NCI-H526 treated with DMSO at 0.1 percent for 48 hours (cell line): ENCODE measurements around the gene PTPRN2.

Experiments
- DNase-seq: peaks from one replicate; lab custom pipeline; 2025; lab: John Stamatoyannopoulos, UW

Gene PTPRN2

DNA sequence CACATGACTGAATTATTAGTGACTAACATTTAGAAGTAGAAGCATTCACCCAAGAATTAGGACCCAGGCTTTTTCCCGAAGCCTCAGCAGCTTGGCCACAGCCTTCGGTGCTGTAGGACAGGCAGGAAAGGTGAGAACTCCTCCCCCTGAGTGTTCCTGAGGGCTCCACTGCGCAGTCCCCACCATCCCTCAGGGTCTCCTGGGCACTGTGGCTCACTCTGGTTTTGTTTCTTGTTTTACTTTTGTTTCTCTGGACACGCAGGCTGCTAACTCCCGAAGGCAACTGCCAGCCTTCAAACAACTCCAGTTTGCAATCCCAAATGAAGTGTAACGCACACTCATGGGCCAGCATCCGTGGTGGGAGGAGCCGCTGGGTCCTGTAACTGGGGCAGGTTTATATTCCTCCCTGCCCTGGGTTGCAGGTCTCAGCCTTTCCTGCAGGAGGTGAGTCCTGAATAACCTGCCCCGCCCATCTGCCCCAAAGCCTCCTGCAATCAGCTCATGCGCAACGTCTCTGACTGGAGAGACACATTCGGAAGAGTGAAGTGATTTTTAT lies 492.9 kb downstream of the PTPRN2 start:
- DNase-seq: no peak

DNA sequence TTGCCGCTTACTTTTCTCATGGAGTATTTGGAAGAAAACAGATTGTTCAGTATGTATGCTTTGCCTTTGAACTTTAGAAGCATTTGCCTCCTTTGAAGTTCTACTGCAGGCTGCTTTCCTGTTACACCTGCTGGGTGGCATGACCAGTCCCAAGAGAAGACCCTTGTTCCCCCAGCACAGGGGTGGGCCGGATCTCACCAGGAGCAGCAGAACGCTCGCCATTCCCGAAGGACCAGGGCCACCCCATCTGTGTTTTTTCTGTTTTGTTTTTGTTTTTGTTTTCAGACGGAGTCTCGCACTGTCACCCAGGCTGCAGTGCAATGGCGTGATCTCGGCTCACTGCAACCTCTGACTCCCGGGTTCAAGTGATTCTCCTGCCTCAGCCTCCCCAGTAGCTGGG lies 493.6 kb downstream of the PTPRN2 start:
- DNase-seq: no peak

DNA sequence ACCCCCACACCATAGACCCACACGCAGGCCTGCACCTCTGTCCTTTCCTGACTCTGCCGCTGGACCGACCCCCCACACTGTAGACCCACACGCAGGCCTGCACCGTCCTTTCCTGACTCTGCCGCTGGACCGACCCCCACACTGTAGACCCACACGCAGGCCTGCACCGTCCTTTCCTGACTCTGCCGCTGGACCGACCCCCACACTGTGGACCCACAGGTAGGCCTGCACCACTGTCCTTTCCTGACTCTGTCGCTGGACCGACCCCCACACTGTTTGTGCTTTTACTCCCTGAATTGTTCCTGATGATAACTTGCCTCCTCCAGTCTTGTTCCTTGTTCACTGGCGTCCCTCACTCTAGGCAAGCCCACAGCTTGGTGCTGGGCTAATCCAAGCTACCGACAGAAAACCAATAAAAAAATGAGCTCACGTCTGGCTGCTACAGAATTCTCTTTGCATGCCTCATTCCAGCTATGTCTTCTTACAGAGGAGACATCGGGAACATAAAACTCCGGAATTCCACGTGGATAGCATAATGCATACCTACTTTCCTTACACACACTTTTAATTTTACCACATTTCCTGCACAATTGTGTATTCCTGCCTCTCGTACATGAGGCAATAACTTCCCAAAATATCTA lies 494.3 kb downstream of the PTPRN2 start:
- DNase-seq: no peak

DNA sequence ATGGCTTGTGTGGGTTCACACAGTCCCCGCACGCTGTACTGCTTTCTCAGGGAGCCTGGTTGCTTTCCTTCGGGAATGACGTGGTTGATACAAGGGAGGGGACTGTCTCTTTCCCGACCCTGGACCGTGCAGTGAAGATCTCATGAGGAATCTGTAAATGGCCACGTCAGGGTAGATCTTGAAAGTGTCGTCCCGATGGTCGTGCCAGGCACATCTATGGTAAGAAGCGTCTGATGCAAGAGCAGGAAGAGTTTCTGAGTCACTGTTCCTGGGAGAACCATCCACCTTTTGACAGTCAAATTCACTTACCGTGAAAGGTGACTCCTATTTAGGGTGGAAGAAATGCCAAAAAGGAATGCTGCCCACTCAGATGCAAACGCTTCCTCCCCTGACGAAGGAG lies 500.4 kb downstream of the PTPRN2 start:
- no peak for DNase-seq

DNA sequence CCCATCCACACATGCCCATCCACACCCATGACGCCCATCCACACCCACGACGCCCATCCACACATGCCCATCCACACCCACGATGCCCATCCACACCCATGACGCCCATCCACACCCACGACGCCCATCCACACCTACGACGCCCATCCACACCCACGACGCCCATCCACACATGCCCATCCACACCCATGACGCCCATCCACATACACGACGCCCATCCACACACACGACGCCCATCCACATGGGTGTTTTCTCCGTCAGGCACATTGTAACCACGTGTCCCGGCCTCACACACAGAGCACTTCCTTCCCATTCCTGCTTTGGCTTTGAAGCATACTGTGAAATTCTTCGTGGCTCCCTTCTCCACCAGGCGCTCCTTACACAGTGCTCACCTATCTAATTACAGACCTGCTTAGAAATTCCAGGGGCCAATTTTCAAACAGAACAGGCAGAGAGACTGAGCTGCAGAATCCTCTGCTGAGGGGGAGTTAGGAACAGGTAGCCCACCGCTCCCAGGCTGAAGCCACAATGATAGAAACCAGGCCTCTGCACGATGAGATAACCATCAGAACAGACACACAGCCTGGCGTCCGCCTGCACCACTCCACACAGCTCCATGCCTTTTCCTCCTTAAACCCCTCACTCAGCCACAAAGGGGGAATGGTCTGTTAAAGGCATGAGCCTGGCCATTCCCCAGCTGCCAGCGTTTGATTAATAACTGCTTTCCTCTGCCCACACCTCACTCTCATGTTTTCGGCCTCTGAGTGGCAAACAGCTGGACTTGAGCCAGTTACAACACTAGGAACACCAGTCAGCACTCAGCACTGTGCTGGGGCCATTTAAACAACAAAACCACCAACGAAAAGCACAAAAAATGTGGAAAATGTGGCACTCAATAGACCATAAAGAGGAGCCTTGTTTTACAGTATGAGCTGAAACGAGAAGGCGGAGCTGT lies 501.6 kb downstream of the PTPRN2 start:
- DNase-seq: no peak

DNA sequence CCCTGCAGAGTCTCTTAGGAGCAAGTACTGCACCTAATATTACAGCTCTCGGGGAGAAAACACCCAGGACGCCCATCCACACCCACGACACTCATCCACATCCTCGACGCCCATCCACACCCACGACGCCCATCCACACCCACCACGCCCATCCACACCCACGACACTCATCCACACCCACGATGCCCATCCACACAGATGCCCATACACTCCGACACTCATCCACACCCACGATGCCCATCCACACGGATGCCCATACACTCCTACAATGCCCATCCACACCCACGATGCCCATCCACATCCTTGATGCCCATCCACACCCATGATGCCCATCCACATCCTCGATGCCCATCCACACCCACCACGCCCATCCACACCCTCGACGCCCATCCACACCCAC lies 503.1 kb downstream of the PTPRN2 start:
- no peak for DNase-seq

DNA sequence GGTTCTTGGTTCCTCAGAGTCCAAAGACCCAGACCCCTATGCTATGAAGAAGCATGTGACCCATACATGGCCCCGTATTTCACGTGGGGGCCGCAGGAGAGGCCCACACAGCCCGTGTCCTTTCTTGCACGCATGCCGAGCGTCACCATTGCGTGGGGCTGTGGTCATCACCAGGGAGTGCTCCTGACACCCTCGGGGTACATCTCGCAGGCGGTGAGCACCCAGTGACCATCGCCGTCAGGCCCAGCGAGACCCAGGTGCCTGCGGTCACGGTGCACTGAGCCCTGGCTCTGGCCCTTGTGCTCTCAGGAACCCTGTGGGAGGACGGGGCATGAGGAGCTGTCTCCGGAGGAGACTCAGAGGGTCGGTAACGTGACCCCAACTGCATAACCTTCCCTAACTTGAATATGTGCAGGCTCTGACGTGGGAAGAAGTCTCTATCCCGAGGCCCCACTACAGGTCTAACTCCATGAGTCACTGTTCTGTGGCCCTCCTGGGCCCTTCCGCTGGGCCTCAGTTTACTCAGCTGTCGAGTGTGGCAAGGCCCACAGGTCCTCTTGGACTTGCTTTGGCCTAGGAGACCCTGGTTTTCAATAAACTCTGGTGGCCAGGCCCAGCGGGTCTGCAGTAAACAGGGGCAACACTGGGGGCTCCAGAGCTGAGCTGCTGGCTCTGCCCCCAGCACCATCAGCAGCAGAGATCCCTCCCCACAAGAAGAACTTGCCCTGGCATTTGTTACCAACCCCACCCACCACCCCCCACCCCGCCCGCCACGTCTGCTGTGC lies 503.9 kb downstream of the PTPRN2 start:
- DNase-seq: no peak

DNA sequence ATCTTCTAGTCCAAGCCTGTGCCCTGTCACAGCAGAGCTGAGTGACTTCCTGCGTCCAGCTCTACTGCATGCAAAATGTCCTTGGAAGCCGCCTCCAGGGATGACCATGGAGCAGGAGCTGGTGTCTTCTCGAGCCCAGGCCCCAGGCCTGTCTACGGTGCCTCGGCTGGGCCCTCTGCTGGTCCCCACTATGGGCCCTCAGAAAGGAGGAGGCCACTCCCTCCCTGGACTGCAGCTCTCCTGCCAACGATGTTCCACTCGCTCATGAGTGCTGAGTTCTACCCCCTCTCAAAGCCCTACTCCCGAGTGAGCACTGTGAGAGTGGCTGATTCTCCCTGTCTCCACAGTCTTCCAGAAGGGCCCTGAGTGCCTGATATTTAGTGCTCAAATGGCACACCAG lies 504.9 kb downstream of the PTPRN2 start:
- DNase-seq: no peak

DNA sequence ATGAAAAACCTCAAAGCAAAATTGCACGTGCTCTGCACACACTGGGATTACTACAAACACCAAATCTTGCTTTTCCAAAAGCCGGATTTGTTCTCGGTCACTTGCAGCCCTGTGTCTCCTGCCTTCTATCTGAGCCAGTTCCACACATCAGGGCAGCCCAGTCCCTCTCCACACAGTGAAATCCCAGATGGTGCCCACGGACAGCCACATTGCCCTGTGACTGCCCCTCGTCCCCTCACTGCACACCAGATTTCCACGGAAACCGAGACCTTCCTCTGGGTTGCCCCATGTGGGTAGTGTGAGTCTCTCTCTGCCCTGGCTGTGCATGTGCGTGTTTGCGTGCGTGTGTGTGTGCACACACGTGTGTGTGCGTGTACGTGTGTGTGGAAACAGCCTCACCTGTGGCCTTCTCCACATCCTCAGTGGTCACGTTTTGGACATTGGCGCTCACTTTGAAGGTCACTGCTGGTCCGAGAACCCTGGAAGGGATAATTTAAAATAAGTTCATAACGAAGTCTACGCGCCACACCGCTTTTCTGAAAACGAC lies 506.7 kb downstream of the PTPRN2 start:
- no peak for DNase-seq

DNA sequence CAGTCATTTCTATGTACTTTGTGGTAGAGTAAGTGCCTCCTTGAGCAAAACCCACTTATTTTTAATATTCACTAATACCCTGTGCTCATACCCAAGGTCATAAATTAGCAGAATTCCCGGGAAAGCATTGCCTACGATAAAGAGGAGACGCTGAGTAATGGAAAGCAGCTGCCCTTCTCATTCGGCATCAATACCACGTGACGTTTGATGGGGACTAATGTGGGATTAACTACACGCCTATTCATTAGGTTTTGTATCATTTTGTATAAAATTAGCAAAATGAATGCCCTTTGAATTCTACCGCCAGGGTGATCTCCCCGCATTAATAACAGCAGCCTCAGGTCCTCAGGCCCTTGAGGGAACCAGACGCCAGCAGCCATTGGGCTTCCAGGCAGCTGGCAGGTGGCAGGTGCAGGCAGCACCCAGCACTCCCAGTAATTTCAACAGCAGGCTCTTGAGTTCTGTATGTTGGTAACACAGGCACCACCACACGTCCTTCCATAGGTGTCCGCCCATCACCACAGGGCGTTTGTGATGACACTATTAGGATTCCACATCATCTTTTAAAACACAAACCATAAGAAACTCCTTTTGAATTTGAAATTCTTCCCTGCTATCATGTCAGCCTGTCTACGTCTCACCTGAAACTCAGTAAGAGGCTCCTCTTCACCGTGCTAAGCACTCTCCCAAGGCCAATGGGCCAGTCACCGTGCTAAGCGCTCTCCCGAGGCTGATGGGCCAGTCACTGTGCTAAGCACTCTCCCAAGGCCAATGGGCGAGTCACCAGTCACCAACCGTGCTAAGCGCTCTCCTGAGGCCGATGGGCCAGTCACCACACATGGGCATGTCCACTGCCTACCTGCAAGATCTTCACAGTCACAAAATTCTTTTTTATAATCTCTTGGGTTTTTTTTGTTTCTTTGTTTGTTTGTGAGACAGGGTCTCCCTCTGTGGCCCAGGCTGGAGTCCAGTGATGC lies 509.4 kb downstream of the PTPRN2 start:
- DNase-seq: no peak

DNA sequence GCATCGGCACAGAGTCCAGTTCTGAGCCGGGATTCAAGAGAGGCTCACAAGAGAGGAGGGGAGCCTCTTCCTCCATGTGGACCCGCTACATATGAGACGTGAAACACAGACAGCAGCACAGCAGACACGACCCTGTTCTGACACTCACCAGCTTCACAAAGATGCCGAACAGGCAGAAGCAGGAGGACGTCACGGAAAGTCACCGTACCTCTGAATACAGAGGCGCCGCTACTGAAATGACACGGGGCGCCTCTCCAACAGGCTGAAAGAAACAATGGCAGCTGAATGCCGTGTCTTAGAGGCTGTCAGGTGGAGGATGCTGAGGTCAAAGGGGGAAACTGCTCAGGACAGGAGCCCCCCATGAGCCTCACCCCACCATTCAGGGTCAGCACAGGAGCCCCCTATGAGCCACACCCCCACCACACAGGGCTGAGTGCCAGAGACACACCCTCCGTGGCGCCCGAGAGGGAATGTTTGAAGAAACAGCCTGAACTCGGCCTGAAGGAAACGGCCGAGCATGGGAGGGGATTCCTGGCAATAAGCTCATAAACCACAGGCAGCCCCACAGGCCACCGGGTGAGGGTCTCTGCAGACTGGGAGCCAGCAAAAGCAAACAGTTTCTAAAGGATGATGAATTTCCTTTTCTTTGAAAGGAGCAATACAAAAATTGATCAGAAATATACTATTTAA lies 510.3 kb downstream of the PTPRN2 start:
- DNase-seq: no peak

DNA sequence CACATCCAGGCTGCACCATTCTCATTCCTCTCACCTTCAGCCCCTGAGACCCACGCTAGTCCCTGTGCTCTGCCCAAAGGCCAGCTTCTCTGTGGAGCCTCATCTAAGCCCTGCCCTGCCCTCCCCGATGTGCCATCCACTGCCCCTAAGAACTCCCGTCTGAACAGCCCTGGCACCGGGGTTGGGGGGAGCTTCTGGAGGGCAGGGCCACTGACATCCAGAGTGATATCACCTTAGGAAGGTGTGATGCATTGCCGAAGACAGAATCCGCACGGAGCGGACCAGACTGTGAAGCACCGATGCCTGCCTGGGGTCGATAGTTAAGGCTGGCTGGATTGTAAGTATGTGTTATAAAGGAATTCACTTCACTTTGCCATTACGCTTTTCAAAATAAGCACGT lies 511.0 kb downstream of the PTPRN2 start:
- no peak for DNase-seq

DNA sequence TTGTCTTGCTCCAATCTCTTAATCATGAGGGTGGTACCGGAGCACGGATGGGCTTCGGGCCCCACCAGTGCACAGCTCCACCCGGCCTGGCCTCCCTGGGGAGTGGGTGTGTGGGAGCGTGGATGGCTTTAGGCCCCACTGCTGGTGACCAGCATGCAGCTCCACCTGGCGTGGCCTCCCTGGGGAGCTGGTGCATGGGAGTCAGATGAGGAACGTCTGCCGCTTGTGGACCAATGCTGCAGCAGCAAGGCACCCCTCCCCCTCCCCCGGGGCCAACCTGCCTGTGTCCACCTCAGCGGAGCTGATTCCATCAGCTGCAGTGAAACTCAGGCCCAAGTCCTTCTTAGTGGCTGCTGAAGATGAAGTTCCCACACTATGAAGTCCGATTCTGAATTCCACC lies 511.4 kb downstream of the PTPRN2 start:
- DNase-seq: no peak

DNA sequence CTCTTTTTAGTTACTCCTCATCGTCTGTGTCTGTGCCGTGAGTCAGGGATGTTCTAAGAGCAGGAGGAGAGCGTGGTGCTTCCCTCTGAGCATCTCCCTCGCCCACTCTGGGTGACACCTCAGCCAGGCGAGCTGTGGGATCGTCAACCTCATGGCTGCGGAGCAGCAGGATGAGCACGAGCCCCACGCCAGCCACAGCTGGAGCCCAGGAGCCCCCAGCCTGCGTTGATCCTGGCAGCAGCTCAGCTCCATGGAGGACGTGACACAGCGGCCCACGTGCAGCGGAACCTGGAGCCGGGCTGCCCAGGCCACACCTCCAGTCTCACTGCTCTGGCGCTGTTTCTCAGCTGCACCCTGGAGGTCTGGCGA lies 512.0 kb downstream of the PTPRN2 start:
- no peak for DNase-seq

DNA sequence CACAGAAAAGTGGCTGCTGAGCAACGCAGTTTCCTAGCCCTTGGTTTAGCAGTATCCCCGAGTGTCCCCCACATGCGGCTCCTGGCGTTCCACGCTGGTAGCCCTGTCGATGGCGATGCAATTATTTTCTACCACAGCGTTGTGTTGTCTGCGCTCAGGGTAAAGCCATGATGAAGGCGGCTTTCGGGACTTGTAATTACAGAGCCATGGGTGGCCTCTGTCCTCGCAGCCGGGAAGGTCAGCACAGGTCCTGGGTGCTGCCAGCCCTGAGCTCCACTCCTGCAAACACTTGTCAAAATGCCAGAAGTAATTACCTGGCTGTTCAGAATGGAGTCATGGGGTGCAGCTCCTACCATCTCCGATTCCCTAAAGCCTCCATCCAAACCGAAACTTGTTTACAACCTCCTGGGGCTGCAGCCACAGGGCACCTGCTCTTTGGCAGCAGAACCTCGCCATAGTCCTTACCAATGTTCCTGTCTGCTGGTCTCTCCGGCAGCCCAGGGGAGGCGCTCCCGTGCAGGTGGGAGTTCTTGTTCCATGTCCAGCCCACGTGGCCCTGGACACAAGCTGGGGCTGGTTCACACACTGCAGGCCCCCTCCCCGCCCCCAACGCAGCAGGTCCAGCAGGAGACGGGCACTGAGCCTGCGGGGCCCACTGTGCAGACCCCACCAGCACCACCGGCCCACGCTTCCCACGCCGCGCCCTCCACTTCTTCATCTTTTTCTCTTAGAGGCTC lies 512.6 kb downstream of the PTPRN2 start:
- no peak for DNase-seq

DNA sequence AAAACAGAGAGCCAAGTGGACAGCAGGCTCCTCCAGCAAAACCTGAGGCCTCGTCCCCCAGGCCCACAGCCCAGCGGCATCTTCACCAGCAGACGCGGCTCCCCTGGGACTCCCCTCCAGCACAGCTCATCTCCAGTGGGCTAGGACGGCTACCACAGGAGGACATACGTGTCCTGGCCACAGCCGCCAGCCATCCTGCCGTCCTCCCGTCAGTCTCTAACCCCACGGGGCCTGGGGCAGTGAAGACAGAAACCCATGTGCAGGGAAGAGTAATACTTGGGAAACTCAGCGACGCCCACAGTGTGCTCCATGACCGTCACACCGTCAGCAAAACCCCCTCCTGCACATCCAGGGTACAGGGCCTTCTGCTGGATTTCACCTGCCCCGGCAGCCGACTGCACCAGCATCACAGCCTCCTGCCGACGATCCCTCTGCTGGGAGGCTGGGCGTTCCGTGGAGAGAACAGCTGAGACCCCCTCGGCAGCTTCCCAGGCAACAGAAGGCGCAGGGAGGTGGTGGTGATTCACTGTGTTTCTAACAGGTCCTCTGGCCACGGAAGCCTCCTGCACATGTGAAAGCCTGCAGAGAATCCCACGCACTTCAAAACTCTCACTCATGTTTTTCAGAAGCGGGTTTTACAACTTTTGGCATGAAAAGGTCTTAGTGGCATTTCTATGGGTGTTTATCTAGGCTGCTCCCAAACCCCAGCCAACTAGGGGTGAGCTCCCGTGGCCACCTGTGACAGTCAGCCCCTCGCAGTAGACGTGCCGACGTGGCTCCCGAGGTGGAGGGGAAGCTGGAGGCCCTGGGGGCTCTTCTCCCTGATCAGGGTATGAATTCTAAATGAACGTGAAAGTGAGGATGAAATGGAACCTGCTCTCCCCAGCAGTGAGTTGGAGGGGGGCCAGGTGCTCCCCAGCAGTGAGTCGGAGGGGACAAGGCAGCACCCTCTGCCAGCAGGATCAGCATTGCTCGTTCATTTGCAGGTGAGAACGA lies 513.5 kb downstream of the PTPRN2 start:
- no peak for DNase-seq

DNA sequence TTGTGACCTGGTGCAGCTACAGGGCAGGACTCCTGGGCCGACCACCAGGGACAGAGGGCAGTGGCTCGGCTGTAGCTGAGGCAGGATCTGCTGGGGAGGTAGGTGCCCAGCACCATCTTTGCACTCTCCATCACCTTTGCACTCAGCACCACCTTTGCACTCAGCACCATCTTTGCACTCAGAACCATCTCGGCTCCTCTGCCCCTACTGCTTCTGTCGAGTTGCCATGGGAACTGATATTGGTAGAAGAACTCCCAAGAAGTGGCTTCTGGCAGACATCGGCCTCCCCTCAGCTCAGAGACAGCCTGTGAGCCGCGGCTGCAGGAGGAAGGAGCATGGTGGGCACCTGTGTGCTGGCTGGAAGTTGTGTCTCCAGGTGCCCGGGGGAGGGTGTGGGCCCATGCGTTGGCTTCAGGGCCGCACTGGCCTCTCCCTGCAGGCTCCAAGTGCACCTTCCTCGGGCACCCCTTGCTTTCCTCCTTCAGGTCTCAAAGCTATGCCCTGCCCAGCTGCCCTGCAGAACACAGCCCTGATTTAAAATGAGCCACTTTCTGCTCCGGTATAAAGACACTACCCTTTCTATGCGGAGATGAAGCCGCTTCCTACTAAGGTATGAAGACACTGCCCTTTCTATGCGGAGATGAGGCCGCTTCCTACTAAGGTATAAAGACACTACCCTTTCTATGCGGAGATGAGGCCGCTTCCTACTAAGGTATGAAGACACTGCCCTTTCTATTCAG lies 514.5 kb downstream of the PTPRN2 start:
- DNase-seq: no peak
